ENCODE data around the gene VWA8.

GRCh38 chr13:41981951-41982715, 21.2 kb upstream of the VWA8 start:
- no peak for TF ChIP-seq CTCF (IDR thresholded peaks at IDR 0.05)
- TF ChIP-seq POLR2AphosphoS5 (IDR thresholded peaks at IDR 0.05), result no peak
- TF ChIP-seq POLR2A (IDR thresholded peaks at IDR 0.05; ENCODE audit: low read depth), result no peak
